ENCODE data around the gene EFCAB6. TPM values are rescaled to one million over a fixed set of nuclear protein-coding genes. Genes with fewer than 3 reads are reported as not detected.

Gene EFCAB6
- total RNA-seq, 1 experiment from 2014 or later, result 0.21 TPM

DNA sequence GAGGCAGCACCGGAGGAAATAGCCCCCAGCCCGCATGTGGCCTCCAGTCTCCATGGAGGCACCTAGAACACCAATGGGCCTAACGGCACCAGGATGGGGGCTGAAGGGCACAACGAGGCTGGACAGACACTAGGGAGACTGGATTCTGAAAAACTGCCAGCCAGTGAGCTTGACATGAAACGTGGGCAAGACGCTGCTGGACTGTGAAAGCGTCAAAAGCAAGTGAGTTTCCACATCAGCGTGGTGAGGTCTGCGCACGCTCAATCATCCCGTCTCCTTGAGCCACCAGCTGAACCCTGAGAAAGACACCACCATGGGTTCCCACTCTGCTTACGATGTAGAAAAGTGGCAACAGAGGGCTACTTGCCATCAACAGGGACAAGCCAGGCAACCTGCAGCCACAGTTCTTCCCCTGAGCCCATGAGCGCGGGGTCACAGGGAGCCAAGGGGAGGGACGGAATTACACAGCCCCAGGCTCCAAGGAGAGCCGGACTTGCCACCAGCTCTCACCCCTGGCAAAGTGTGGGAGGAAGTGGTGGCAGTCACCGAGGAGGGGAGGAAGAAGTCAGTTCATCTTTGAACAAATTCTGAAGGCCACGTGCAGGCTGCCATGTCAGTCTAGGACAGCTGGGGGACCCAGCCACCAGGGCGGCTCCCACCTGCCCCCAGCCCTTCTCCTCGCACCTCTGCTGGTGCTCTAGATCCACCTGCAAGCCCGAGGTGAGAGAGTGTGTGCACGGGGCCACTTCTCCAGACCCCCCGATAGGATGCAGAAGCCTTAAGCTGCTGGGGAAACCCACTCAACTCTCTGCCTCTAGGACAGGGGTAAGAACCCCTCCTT, 269.2 kb downstream of the EFCAB6 start:
- no peak for DNase-seq (ENCODE audit: low read depth, low spot score)
- Histone ChIP-seq H3K4me3 (ENCODE audit: low read depth in 2 of 2, low read length in 2 of 2) (no peak overlapping the region), H3K36me3 (ENCODE audit: control insufficient read depth, insufficient read depth, low read length) (no peaks in the 10 kb centered on the region), H3K27ac (ENCODE audit: low read length) (no peak overlapping the region), H3K9me3 (ENCODE audit: control insufficient read depth, insufficient read depth, low read depth, low read length) (no peaks in the 10 kb centered on the region), H3K27me3 (ENCODE audit: control insufficient read depth, insufficient read depth, low read length) (no peaks in the 10 kb centered on the region), H3K4me1 (ENCODE audit: control insufficient read depth, insufficient read depth, low read length) (no peaks in the 10 kb centered on the region)
- ChIA-PET CTCF (no interaction called here), POLR2A (no interaction called here)
- ATAC-seq, result no peak
- intact Hi-C loops (cut with micrococcal nuclease; ENCODE audit: unreplicated experiment) (no loop called here), in situ Hi-C loops (cut with HindIII; ENCODE audit: low pct_unique_long_range_greater_than_20kb, low sequenced_read_pairs) (no loop called here)
- BruUV-seq (replicated peaks), result no TSS peak
- TF ChIP-seq, protein P1, sequence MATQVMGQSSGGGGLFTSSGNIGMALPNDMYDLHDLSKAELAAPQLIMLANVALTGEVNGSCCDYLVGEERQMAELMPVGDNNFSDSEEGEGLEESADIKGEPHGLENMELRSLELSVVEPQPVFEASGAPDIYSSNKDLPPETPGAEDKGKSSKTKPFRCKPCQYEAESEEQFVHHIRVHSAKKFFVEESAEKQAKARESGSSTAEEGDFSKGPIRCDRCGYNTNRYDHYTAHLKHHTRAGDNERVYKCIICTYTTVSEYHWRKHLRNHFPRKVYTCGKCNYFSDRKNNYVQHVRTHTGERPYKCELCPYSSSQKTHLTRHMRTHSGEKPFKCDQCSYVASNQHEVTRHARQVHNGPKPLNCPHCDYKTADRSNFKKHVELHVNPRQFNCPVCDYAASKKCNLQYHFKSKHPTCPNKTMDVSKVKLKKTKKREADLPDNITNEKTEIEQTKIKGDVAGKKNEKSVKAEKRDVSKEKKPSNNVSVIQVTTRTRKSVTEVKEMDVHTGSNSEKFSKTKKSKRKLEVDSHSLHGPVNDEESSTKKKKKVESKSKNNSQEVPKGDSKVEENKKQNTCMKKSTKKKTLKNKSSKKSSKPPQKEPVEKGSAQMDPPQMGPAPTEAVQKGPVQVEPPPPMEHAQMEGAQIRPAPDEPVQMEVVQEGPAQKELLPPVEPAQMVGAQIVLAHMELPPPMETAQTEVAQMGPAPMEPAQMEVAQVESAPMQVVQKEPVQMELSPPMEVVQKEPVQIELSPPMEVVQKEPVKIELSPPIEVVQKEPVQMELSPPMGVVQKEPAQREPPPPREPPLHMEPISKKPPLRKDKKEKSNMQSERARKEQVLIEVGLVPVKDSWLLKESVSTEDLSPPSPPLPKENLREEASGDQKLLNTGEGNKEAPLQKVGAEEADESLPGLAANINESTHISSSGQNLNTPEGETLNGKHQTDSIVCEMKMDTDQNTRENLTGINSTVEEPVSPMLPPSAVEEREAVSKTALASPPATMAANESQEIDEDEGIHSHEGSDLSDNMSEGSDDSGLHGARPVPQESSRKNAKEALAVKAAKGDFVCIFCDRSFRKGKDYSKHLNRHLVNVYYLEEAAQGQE (IDR thresholded peaks at IDR 0.05; ENCODE audit: insufficient read depth in 1 of 2, low read depth in 2 of 2, low read length in 1 of 2), result no peak
- TF ChIP-seq, protein P2, sequence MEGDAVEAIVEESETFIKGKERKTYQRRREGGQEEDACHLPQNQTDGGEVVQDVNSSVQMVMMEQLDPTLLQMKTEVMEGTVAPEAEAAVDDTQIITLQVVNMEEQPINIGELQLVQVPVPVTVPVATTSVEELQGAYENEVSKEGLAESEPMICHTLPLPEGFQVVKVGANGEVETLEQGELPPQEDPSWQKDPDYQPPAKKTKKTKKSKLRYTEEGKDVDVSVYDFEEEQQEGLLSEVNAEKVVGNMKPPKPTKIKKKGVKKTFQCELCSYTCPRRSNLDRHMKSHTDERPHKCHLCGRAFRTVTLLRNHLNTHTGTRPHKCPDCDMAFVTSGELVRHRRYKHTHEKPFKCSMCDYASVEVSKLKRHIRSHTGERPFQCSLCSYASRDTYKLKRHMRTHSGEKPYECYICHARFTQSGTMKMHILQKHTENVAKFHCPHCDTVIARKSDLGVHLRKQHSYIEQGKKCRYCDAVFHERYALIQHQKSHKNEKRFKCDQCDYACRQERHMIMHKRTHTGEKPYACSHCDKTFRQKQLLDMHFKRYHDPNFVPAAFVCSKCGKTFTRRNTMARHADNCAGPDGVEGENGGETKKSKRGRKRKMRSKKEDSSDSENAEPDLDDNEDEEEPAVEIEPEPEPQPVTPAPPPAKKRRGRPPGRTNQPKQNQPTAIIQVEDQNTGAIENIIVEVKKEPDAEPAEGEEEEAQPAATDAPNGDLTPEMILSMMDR (IDR thresholded peaks at IDR 0.05), result no peak
- TF ChIP-seq POLR2AphosphoS5 (IDR thresholded peaks at IDR 0.05; ENCODE audit: low read depth, low read length), result no peak
- TF ChIP-seq SIN3A (IDR thresholded peaks at IDR 0.05; ENCODE audit: borderline replicate concordance, insufficient read depth, low read depth, low read length), result no peak
- TF ChIP-seq TCF7L2 (IDR thresholded peaks at IDR 0.05; ENCODE audit: low read depth, low read length), result no peak

DNA sequence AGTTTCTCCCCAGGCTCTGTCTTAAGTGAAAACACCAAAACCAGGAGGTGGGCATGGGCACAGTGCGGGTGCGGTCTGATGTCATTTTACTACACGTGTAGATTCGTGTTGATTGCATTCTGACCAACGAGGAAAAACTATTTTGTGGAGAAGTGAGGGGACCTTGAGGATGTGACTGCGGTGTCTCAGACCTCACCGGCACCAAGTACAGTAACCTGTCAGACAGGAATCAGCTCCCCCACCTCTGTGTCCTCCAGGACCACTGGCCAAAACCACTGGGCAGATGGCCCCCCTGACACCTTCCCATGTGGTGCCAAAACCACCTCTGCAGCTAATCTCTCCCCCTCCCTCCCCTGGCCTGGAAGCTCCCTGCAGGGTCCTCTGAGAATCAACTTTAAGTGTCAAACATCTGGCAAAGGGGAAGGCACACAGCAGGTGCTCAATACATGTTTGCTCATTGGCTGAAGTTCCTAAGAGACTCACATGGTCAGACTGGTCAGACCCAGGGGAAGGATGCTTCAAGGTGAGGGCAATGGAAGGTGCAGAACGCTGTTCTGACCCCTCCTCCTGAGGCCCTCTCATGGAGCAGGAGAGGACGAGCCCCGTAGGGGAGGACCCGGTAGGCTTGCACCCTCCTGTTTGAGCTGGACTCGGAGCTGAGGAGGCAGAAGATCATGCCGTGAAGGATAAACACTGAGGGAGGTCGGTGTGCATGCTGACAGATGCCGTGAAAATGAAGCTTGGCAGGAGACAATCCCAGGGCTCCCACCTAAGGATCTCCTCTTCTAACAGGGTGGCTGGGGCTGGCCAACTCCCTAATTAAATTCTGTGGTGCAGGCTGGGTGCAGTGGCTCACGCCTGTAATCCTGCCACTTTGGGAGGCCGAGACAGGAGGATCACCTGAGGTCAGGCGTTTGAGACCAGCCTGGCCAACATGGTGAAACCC, 270.4 kb downstream of the EFCAB6 start:
- no TSS peak for BruUV-seq (replicated peaks)
- DNase-seq (ENCODE audit: low read depth, low spot score), result no peak
- intact Hi-C loops (cut with micrococcal nuclease; ENCODE audit: unreplicated experiment) (no loop called here), in situ Hi-C loops (cut with HindIII; ENCODE audit: low pct_unique_long_range_greater_than_20kb, low sequenced_read_pairs) (no loop called here)
- Histone ChIP-seq H3K36me3 (ENCODE audit: control insufficient read depth, insufficient read depth, low read length) (no peaks in the 10 kb centered on the region), H3K27ac (ENCODE audit: low read length) (no peak overlapping the region), H3K4me1 (ENCODE audit: control insufficient read depth, insufficient read depth, low read length) (no peaks in the 10 kb centered on the region), H3K9me3 (ENCODE audit: control insufficient read depth, insufficient read depth, low read depth, low read length) (no peaks in the 10 kb centered on the region), H3K4me3 (ENCODE audit: low read depth in 2 of 2, low read length in 2 of 2) (no peak overlapping the region), H3K27me3 (ENCODE audit: control insufficient read depth, insufficient read depth, low read length) (no peaks in the 10 kb centered on the region)
- no peak for ATAC-seq
- ChIA-PET CTCF (no interaction called here), POLR2A (no interaction called here)
- TF ChIP-seq POLR2AphosphoS5 (IDR thresholded peaks at IDR 0.05; ENCODE audit: low read depth, low read length) (no peak), TCF7L2 (IDR thresholded peaks at IDR 0.05; ENCODE audit: low read depth, low read length) (no peak), SIN3A (IDR thresholded peaks at IDR 0.05; ENCODE audit: borderline replicate concordance, insufficient read depth, low read depth, low read length) (no peak)
- TF ChIP-seq, protein P1 (IDR thresholded peaks at IDR 0.05; ENCODE audit: insufficient read depth in 1 of 2, low read depth in 2 of 2, low read length in 1 of 2), result no peak
- TF ChIP-seq, protein P2 (IDR thresholded peaks at IDR 0.05), result no peak
